Kidney capillary endothelial cell (primary cell): ENCODE results near the gene SLCO2A1.

Experiments used
- DNase-seq: peaks from one replicate; pipeline ENCODE4 v3.0.0-alpha.2; 2018; ENCODE audit warnings: low spot score

SLCO2A1 gene

DNA sequence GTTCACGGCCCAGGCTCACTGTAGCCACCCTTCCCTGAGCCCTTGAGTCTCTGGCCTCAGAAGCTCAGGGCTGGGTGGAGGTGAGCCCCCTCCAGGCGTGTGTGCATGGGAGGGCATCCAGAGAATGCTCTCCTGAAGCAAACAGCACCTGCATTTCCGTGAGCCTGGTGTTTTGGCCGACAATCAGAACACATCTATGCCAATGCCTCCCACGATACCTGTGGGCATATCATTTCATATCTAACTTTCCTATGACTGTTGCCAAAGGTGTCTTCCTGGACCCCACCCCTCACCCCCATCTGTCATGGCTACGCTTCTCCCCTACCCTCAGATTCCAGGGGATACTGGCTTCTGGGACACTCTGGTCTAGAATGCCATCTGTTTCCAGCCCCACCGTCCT lies 80.7 kb downstream of the SLCO2A1 start:
- no peak for DNase-seq

DNA sequence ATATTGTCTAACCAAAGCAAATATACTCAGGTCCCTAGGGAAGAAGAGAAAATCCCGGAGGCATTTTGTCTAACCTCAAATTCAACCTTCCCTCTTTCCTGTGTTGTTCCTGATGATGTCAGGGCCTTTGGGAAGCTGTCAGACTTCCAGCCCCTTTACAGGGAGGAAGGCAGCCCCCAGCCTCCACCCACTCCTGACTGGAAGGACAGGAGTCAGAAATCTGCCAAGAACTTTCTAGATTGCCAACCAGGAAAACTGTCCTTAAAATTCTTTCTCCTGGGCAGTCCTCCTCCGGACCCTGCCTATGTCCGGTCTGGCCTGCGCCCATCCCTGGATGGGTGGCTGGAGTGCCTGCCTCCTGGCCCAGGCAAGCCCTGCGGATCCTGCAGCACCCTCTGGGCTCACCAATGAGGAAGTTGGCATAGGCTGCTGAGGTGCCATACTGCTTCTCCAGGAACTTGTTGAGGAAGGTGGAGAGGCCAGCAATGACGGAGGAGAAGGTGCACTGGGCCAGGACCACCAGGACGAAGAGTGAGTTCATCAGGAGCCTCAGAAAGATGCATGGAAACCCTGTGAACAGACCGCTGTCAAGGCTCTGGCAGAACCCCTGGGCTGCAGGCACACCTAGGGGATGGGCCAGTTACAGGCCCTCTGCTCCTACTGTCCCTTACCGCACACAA lies 81.5 kb downstream of the SLCO2A1 start:
- no peak for DNase-seq

GRCh38 chr3:133945381-133946095 lies 84.2 kb downstream of the SLCO2A1 start:
- DNase-seq = no peak

DNA sequence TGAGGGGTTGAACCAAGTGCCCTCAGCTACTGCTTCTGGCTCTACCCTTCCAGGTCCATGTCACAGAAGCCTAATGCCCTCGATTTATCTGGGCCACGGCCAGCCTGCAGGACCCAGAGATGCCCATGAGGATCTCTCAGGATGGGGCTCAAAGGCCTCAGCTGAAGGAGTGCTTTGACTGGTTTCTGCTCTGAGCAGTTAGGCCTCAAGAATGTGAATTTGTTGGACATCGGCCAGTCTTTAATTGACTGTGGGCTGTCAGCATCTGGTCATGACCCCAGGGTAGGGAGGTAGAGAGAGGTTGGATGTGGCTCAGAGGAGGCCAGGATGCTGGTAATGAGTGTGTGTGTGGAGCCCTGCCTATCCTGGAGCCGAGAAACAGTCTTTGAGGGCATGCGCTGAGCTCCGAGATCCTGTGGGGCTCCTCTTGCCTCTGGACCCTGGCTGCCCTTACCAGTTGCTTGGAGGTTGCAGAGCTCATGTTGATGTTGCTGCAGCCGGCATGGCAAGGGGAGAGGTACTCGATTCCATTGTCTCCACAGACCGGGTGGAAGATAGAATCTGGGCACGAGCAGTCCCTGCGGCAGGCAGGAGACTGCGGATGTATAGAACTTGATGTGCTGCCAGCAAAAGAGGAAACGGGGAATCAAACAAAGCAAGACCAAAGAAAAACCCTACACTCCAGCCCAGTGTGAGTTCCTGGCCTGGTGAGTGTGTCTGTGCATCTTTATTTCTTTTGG lies 84.9 kb downstream of the SLCO2A1 start:
- peak; percentile 63 for DNase-seq

GRCh38 chr3:133944181-133944580 lies 85.5 kb downstream of the SLCO2A1 start:
- no peak for DNase-seq

- peak; percentile 91 for DNase-seq
Measured at GRCh38 chr3:133943639-133944141, 86.0 kb downstream of the SLCO2A1 start.

DNA sequence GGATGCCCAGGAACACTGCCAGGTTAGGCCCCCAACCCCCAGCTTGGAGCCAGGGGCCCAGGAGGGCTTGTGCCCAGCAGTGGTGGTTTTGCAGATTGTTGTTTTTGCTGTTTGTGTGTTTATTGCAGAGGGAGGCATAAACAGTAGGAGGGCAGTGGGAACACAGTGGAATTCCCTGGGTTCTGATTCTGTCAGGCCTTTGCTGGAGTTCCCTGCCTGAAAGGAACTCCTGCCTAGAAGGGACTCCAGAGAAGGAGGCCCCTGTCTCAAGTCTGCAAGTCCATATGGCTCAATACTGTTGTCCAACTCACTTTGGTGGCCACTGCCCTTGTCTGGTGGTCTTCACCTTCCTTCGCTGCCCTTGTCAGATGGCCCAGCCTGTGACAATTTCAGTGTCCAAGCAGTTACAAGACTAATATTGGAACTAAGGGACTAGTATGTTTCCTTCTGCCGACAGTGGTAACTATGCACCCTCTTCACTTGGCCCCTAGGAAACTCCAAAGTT lies 86.6 kb downstream of the SLCO2A1 start:
- DNase-seq = no peak

DNA sequence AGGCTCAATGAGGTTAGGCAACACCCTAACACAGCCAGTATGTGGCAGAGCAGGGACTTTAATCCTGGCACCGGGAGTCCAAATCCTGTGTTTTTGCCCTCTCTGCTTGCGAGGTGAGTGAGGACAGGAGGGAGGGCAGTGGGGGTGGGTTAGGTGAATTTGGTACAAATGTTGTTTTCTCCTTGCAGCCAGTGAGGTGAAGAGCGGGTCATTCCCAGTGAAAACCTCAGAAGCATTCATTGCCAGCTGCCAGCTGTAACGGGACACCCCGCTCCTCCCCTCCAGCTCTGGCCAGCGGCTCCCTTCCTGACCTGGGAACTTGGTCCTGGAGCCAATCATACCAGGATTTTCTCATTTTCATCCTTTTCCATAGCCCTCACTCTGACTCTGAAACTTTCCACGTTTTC lies 88.3 kb downstream of the SLCO2A1 start:
- no peak for DNase-seq

- DNase-seq = no peak
Measured at GRCh38 chr3:133940536-133940935, 89.2 kb downstream of the SLCO2A1 start.

DNA sequence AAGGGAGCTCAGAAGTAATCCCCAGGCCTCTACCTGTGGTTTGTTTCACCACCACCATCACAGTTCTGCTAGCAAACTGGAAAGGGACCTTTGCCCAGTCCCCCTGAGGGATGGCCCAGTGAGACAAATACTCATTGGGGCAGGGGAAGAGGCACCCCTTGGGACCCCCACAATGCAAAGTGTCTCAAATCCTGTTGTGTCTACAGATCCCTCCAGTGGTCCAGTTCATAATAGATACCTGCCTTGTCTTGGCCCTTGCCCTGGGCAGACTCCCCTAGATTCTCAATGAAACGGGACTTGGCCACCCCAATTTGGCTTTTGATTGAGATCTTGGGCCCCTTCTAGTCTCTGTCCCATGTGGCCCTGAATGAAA lies 90.3 kb downstream of the SLCO2A1 start:
- DNase-seq = no peak

GRCh38 chr3:133938770-133939462 lies 90.8 kb downstream of the SLCO2A1 start:
- DNase-seq = no peak

- no peak for DNase-seq
Measured at GRCh38 chr3:133937756-133938601, 91.7 kb downstream of the SLCO2A1 start.

DNA sequence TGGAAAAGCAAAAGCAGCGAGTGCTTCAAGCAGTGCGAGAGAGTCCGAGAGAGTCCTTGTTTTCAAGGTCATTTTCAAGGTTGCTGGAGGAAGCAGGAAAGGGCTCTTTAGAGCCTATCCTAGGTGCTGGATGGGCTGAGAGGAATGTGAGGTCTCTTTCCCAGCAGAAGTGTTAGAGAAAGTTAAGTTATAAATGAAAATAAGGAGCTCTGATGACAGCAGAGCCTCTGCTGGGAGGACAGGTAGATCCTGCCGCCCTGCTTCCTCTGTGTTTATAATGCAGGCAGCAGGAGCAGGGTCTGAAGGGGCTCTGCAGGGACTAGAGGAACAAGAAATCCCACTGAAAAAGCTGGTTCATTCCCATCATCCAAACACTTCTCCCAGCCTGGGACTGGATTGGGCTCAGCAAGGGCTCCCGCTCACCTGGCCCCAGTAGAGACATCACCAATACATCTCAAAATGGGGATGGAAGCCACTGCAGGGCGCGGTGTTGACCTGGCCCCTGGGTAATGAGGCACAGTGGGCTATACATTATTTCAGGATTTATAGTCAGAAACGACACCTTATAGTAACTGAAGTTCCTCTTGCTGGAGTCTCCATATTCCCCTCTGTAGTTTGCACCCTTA lies 92.6 kb downstream of the SLCO2A1 start:
- no peak for DNase-seq

DNA sequence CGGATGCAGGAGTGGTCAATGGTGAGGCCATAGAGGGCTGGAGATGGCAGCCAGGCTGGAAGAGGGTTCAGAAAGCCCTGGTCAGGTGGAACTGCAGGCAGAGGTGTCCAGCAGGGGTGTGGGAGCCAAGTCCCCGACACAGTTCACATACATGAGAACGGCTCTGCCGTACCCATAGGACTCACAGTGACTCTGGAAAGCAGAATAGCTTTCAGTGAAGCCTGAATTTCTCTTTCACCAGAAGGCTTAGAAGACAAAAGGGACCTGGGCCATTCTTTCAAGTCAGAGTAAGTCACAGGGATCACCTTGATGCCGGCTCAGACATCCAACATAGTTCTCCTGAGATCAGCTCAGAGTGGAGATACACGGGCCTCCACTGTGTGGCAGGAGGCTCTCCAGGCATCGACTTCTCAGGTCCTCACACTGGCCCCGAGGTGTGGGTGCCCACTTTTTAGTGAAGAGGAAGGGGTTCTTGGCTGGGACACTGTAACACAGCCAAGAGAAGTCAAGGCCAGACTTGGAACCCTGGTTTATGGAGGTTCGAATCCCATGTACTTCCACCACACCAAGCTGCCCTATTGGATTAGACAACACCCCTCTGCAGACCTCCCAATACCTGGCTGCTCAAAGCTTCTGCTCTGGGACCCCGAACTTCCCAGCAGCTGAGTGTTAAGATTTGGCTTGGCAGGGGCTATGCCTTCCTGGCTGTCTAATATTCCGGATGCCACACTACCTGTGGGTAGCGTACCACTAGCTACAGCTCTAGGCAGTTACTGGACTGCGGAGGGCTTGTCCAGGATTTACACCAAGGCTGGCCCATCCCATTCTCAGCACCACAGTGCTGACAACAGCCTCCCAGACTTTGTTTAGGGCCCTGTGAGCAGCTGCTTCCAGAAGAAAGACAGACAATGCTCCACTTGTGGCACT lies 93.6 kb downstream of the SLCO2A1 start:
- no peak for DNase-seq

DNA sequence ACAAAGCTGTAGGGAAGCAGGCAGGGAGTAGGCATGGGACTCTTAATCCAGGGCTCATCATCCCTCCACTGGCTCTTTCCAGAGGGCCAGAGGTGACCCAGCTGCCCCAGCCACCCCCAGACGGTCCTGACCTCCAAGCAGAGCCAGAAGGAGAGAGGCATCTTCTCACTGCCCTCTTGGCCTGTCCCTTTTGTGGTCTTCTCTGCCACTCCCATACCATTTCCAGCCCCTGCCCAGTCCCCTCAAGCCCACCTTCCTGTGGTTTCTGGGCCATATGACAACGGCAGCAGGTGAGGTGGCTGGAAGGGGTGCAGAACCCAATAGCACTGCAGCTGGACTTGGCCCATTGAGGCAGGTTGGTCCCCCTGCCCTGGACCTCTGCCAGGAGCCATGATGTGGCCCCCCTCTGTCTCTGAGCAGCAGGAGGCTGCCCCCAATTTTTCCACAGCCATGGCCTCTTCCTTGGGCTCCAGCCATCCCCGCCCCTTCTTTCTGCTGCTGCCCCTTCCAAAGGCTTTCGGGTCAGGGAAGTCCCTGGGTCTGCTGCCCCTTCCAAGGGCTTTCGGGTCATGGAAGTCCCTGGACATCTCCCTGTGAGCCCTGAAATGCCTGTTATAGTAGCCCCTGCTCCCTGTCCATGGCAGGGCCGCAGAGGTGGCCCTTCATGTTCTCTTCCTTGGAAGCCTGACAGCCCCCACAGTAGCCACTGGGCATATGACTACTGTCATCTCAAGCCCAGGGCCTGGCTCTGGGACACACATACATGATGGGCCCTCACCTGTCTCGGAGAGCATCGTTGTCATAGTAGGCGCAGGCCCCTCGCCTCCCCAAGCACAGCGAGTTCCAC lies 94.5 kb downstream of the SLCO2A1 start:
- DNase-seq = no peak

GRCh38 chr3:133934073-133934970 lies 95.4 kb downstream of the SLCO2A1 start:
- no peak for DNase-seq
